ENCODE results near the gene SLC35D3.
"Not testable (repeated sequence)": the region's sequence is repeated elsewhere in the genome, so short reads cannot be mapped to it uniquely, and the experiment has no call there.

The SLC35D3 gene

GRCh38 chr6:136923954-136924673, 2.0 kb downstream of the SLC35D3 start:
- DNase-seq, result no peak

GRCh38 chr6:136926383-136926782, 4.3 kb downstream of the SLC35D3 start:
- DNase-seq, result no peak

- no peak for DNase-seq
Observed at GRCh38 chr6:136927292-136927691, 5.2 kb downstream of the SLC35D3 start.

- DNase-seq, result no peak
Observed at GRCh38 chr6:136930528-136930927, 8.4 kb downstream of the SLC35D3 start.

GRCh38 chr6:136932599-136932998, 10.5 kb downstream of the SLC35D3 start:
- DNase-seq, result no peak

GRCh38 chr6:136945072-136945471, 23.0 kb downstream of the SLC35D3 start:
- DNase-seq, result no peak

- no peak for DNase-seq
Observed at GRCh38 chr6:136945711-136946121, 23.6 kb downstream of the SLC35D3 start.

- no peak for DNase-seq
Observed at GRCh38 chr6:136947037-136947436, 24.9 kb downstream of the SLC35D3 start.

GRCh38 chr6:136949957-136950356, 27.9 kb downstream of the SLC35D3 start:
- not testable (repeated sequence) for DNase-seq

GRCh38 chr6:136950436-136951126, 28.5 kb downstream of the SLC35D3 start:
- DNase-seq, result no peak

- peak; percentile 15 for DNase-seq
Observed at GRCh38 chr6:136952714-136953260, 30.7 kb downstream of the SLC35D3 start.

GRCh38 chr6:136955123-136955522, 33.0 kb downstream of the SLC35D3 start:
- no peak for DNase-seq

- DNase-seq, result no peak
Observed at GRCh38 chr6:136956590-136957544, 34.8 kb downstream of the SLC35D3 start.

GRCh38 chr6:136958168-136958567, 36.1 kb downstream of the SLC35D3 start:
- no peak for DNase-seq

- DNase-seq, result no peak
Observed at GRCh38 chr6:136959471-136959891, 37.4 kb downstream of the SLC35D3 start.

GRCh38 chr6:136959935-136960334, 37.8 kb downstream of the SLC35D3 start:
- not testable (repeated sequence) for DNase-seq

- no peak for DNase-seq
Observed at GRCh38 chr6:136960781-136961180, 38.7 kb downstream of the SLC35D3 start.

GRCh38 chr6:136961848-136962247, 39.7 kb downstream of the SLC35D3 start:
- no peak for DNase-seq

- DNase-seq, result peak; percentile 62
Observed at GRCh38 chr6:136962661-136963060, 40.6 kb downstream of the SLC35D3 start.

- no peak for DNase-seq
Observed at GRCh38 chr6:136963259-136963658, 41.2 kb downstream of the SLC35D3 start.

- no peak for DNase-seq
Observed at GRCh38 chr6:136964398-136964797, 42.3 kb downstream of the SLC35D3 start.

GRCh38 chr6:136967876-136968752, 46.0 kb downstream of the SLC35D3 start:
- DNase-seq, result no peak

Data from NCI-H2107 (cell line).